Astrocyte (in vitro differentiated cells and primary cell): Measurements from ENCODE around the gene OPALIN.

Experiments
- CTCF ChIP-seq: IDR thresholded peaks from 2 replicates; pipeline ENCODE4 v1.5.1; 2011; ENCODE audit warnings: low read depth, mild to moderate bottlenecking, inconsistent platforms, low read length, moderate library complexity; ENCODE audit not compliant: insufficient read depth
- EZH2 ChIP-seq: IDR thresholded peaks from 2 replicates; pipeline ENCODE4 v1.6.1; 2012; ENCODE audit warnings: mild to moderate bottlenecking, low read length, inconsistent platforms; ENCODE audit not compliant: insufficient read depth

DNA sequence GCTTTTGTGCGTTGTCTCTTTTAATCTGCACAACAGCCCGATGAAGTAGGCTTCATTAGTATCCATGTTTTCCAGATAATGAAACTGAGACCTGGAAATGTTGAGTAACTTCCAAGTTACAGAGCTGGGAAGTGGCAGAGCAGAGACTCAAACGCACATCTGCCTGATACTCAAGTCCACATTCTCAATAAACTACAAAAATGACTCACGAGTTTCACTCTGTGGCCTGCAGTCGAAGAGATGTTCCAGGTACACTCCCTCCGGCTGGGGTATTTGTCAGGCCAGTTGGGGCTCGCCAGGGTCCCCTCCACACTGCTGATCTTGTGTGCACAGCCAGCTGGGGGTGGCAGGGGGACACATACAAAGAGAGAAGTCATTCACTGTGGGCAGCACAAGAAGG, 17.7 kb upstream of the OPALIN start:
- TF ChIP-seq CTCF (no peak), EZH2 (no peak)
